Measurements from ENCODE around the gene PLEKHA7.

The PLEKHA7 gene

GRCh38 chr11:16787035-16787742 is 227.0 kb downstream of the PLEKHA7 start:
- no peak for TF ChIP-seq CTCF (IDR thresholded peaks at IDR 0.05; ENCODE audit: insufficient read depth, low read length, poor library complexity, severe bottlenecking)
- no peak for DNase-seq (ENCODE audit: extremely low read depth, insufficient read length)
- no peaks in the 10 kb centered on the region for H3K36me3 ChIP-seq (ENCODE audit: control insufficient read depth, insufficient read depth, low read length)

GRCh38 chr11:16786131-16786530 is 228.1 kb downstream of the PLEKHA7 start:
- Histone ChIP-seq H3K4me3 (replicated peaks; ENCODE audit: low read depth, low read length) (no peak overlapping the region), H3K27me3 (replicated peaks; ENCODE audit: control insufficient read depth, insufficient read depth, low read length) (no peaks in the 10 kb centered on the region), H3K36me3 (ENCODE audit: control insufficient read depth, insufficient read depth, low read length) (no peaks in the 10 kb centered on the region)
- no peak for TF ChIP-seq CTCF (IDR thresholded peaks at IDR 0.05; ENCODE audit: insufficient read depth, low read length, poor library complexity, severe bottlenecking)
- DNase-seq (ENCODE audit: extremely low read depth, insufficient read length), result no peak

More at GRCh38 chr11:16787035-16787742, 227.0 kb downstream of the PLEKHA7 start:
- no peaks in the 10 kb centered on the region for H3K27me3 ChIP-seq (replicated peaks; ENCODE audit: control insufficient read depth, insufficient read depth, low read length)
- no peak overlapping the region for H3K4me3 ChIP-seq (replicated peaks; ENCODE audit: low read depth, low read length)

- Histone ChIP-seq H3K4me3 (replicated peaks; ENCODE audit: low read depth, low read length) (no peak overlapping the region), H3K36me3 (ENCODE audit: control insufficient read depth, insufficient read depth, low read length) (no peaks in the 10 kb centered on the region), H3K27me3 (replicated peaks; ENCODE audit: control insufficient read depth, insufficient read depth, low read length) (no peaks in the 10 kb centered on the region)
- no peak for DNase-seq (ENCODE audit: extremely low read depth, insufficient read length)
- TF ChIP-seq CTCF (IDR thresholded peaks at IDR 0.05; ENCODE audit: insufficient read depth, low read length, poor library complexity, severe bottlenecking), result peak; percentile 93
Measured at GRCh38 chr11:16785520-16786128, 228.6 kb downstream of the PLEKHA7 start.

DNA sequence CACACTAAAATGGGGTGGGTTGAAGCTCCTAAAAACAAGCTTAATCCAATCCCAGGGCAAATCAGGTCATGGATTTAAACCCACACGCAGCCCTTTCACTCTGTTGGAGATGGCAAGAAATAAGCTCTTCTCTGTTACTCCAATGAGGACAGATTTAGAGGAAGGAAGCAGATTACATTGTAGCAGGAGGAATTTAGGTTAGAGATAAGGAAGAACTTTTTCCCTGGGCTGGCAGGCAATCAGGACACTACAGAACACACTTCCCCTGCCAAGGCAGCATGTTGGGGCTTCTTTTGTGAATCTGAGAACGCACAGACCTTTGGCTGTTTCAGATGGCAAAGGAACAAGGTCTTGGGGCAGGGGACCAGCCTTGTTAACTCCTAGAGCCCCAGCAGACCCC is 229.5 kb downstream of the PLEKHA7 start:
- H3K36me3 ChIP-seq (ENCODE audit: control insufficient read depth, insufficient read depth, low read length), result no peaks in the 10 kb centered on the region
- DNase-seq (ENCODE audit: extremely low read depth, insufficient read length), result no peak
- no peak overlapping the region for H3K4me3 ChIP-seq (replicated peaks; ENCODE audit: low read depth, low read length)
- TF ChIP-seq CTCF (IDR thresholded peaks at IDR 0.05; ENCODE audit: insufficient read depth, low read length, poor library complexity, severe bottlenecking), result no peak
- no peaks in the 10 kb centered on the region for H3K27me3 ChIP-seq (replicated peaks; ENCODE audit: control insufficient read depth, insufficient read depth, low read length)

- Histone ChIP-seq H3K27me3 (replicated peaks; ENCODE audit: control insufficient read depth, insufficient read depth, low read length) (no peaks in the 10 kb centered on the region), H3K36me3 (ENCODE audit: control insufficient read depth, insufficient read depth, low read length) (no peaks in the 10 kb centered on the region), H3K4me3 (replicated peaks; ENCODE audit: low read depth, low read length) (no peak overlapping the region)
- DNase-seq (ENCODE audit: extremely low read depth, insufficient read length), result no peak
- TF ChIP-seq CTCF (IDR thresholded peaks at IDR 0.05; ENCODE audit: insufficient read depth, low read length, poor library complexity, severe bottlenecking), result no peak
Measured at GRCh38 chr11:16784097-16784496, 230.1 kb downstream of the PLEKHA7 start.

Measured in GM06990 (cell line).